ENCODE results near the gene DGKD.

The DGKD gene

GRCh38 chr2:233336541-233336940 lies 17.8 kb upstream of the DGKD start:
- H3K27me3 ChIP-seq (ENCODE audit: insufficient read depth, low read length, poor library complexity, severe bottlenecking): no peaks in the 10 kb centered on the region
- H3K4me2 ChIP-seq (ENCODE audit: low read depth, low read length, poor library complexity, severe bottlenecking): no peak overlapping the region
- no peak overlapping the region for H2AFZ ChIP-seq (ENCODE audit: low read length)
- H4K20me1 ChIP-seq (ENCODE audit: insufficient read depth, low read length, poor library complexity, severe bottlenecking): no peaks in the 10 kb centered on the region
- no peaks in the 10 kb centered on the region for H3K9me2 ChIP-seq (replicated peaks; ENCODE audit: low read depth, low read length)
- no peaks in the 10 kb centered on the region for H3K36me3 ChIP-seq (ENCODE audit: insufficient read depth, low read length)
- H3K4me1 ChIP-seq (ENCODE audit: insufficient read depth, low read length, poor library complexity, severe bottlenecking): peaks cover 21% of the 10 kb centered on the region
- TF ChIP-seq CTCF (conservative IDR thresholded peaks at IDR 0.05; ENCODE audit: low read length) (no peak), EZH2phosphoT487 (IDR thresholded peaks at IDR 0.05; ENCODE audit: borderline replicate concordance) (no peak)
- no peaks in the 10 kb centered on the region for H3K9me3 ChIP-seq (ENCODE audit: insufficient read depth, low read depth, low read length)
- peaks cover 2% of the 10 kb centered on the region; the same call in 1 of the 2 replicates for H3F3A ChIP-seq (ENCODE audit: low read depth)
- H3K9ac ChIP-seq (ENCODE audit: low read depth, low read length, poor library complexity, severe bottlenecking): no peak overlapping the region
- H3K4me3 ChIP-seq (ENCODE audit: low read length, poor library complexity, severe bottlenecking): no peak overlapping the region
- no peaks in the 10 kb centered on the region for H3K79me2 ChIP-seq (ENCODE audit: insufficient read depth, low read length)

- H3K9ac ChIP-seq (ENCODE audit: low read depth, low read length, poor library complexity, severe bottlenecking): no peak overlapping the region
- H3K27me3 ChIP-seq (ENCODE audit: insufficient read depth, low read length, poor library complexity, severe bottlenecking): no peaks in the 10 kb centered on the region
These were observed 16.2 kb upstream of the DGKD start for GRCh38 chr2:233338046-233338445.

GRCh38 chr2:233338812-233339368 lies 15.4 kb upstream of the DGKD start:
- Histone ChIP-seq H3K4me3 (ENCODE audit: low read length, poor library complexity, severe bottlenecking) (no peak overlapping the region), H3K36me3 (ENCODE audit: insufficient read depth, low read length) (no peaks in the 10 kb centered on the region), H3K27me3 (ENCODE audit: insufficient read depth, low read length, poor library complexity, severe bottlenecking) (no peaks in the 10 kb centered on the region), H3F3A (ENCODE audit: low read depth) (no peaks in the 10 kb centered on the region), H3K9ac (ENCODE audit: low read depth, low read length, poor library complexity, severe bottlenecking) (no peak overlapping the region), H3K4me2 (ENCODE audit: low read depth, low read length, poor library complexity, severe bottlenecking) (no peak overlapping the region), H3K9me2 (replicated peaks; ENCODE audit: low read depth, low read length) (no peaks in the 10 kb centered on the region), H3K9me3 (ENCODE audit: insufficient read depth, low read depth, low read length) (no peaks in the 10 kb centered on the region), H3K4me1 (ENCODE audit: insufficient read depth, low read length, poor library complexity, severe bottlenecking) (peaks cover 2% of the 10 kb centered on the region), H2AFZ (ENCODE audit: low read length) (no peak overlapping the region), H4K20me1 (ENCODE audit: insufficient read depth, low read length, poor library complexity, severe bottlenecking) (no peaks in the 10 kb centered on the region), H3K79me2 (ENCODE audit: insufficient read depth, low read length) (no peaks in the 10 kb centered on the region)
- TF ChIP-seq EZH2phosphoT487 (IDR thresholded peaks at IDR 0.05; ENCODE audit: borderline replicate concordance): no peak
- no peak for TF ChIP-seq CTCF (conservative IDR thresholded peaks at IDR 0.05; ENCODE audit: low read length)

More at GRCh38 chr2:233338046-233338445, 16.2 kb upstream of the DGKD start:
- Histone ChIP-seq H3F3A (ENCODE audit: low read depth) (no peaks in the 10 kb centered on the region), H3K9me2 (replicated peaks; ENCODE audit: low read depth, low read length) (no peaks in the 10 kb centered on the region), H3K4me3 (ENCODE audit: low read length, poor library complexity, severe bottlenecking) (no peak overlapping the region), H3K4me2 (ENCODE audit: low read depth, low read length, poor library complexity, severe bottlenecking) (no peak overlapping the region), H3K79me2 (ENCODE audit: insufficient read depth, low read length) (no peaks in the 10 kb centered on the region), H4K20me1 (ENCODE audit: insufficient read depth, low read length, poor library complexity, severe bottlenecking) (no peaks in the 10 kb centered on the region), H2AFZ (ENCODE audit: low read length) (no peak overlapping the region), H3K9me3 (ENCODE audit: insufficient read depth, low read depth, low read length) (no peaks in the 10 kb centered on the region), H3K4me1 (ENCODE audit: insufficient read depth, low read length, poor library complexity, severe bottlenecking) (peaks cover 11% of the 10 kb centered on the region), H3K36me3 (ENCODE audit: insufficient read depth, low read length) (no peaks in the 10 kb centered on the region)
- TF ChIP-seq EZH2phosphoT487 (IDR thresholded peaks at IDR 0.05; ENCODE audit: borderline replicate concordance) (no peak), CTCF (conservative IDR thresholded peaks at IDR 0.05; ENCODE audit: low read length) (no peak)

All from Loucy (cell line).